AG04449 (cell line): ENCODE measurements around the gene AAK1.
A peak's percentile ranks its signal among the peaks of the same experiment; 100 is the strongest.

Experiments
- CTCF ChIA-PET: fragments of 350-600 bp; formaldehyde crosslinking; extraction: SDS; loops from one replicate; lab custom pipeline; 2021; ENCODE audit warnings: antibody characterized with exemption; lab: Yijun Ruan, JAX
- POLR2A ChIA-PET: fragments of 400-600, 350-600 bp; formaldehyde crosslinking; extraction: SDS; loops from one replicate; lab custom pipeline; 2020; ENCODE audit warnings: antibody characterized with exemption, inconsistent platforms; lab: Yijun Ruan, JAX
- DNase-seq: peaks from one replicate; pipeline ENCODE4 v3.0.0-alpha.2; 2010; ENCODE audit warnings: low read depth, low spot score
- H3K4me3 ChIP-seq: 2 replicates; pipeline ENCODE4 v1.5.1; 2011; ENCODE audit warnings: low read depth, mild to moderate bottlenecking, control low read depth, low read length
- CTCF ChIP-seq: IDR thresholded peaks from one replicate; pipeline ENCODE4 v1.5.1; 2011; ENCODE audit warnings: mild to moderate bottlenecking, moderate library complexity, low read length, control low read depth, inconsistent platforms; ENCODE audit not compliant: insufficient read depth; ENCODE audit errors: missing control alignments

AAK1 gene

GRCh38 chr2:69469375-69469774, 174.2 kb downstream of the AAK1 start:
- no peak for TF ChIP-seq CTCF
- POLR2A ChIA-PET, result no interaction called here
- DNase-seq, result no peak
- no peak overlapping the region for H3K4me3 ChIP-seq
- CTCF ChIA-PET, result interaction anchor here (1.4 kb wide), 1 partner anchor 347 kb away, joined by 3 read pairs; no protein-coding TSS in a partner anchor

- no peak overlapping the region for H3K4me3 ChIP-seq
- no peak for TF ChIP-seq CTCF
- POLR2A ChIA-PET, result no interaction called here
- no peak for DNase-seq
- CTCF ChIA-PET, result no interaction called here
Measured at GRCh38 chr2:69466728-69467127, 176.8 kb downstream of the AAK1 start.

- no peak for DNase-seq
- ChIA-PET CTCF (interaction anchor here (0.6 kb wide), 1 partner anchor 12 kb away, joined by 3 read pairs; no protein-coding TSS in a partner anchor), POLR2A (interaction anchor here (0.8 kb wide), 1 partner anchor 28 kb away, joined by 5 read pairs; the partner anchor contains the start of gene NFU1)
- H3K4me3 ChIP-seq, result no peak overlapping the region
- no peak for TF ChIP-seq CTCF
Measured at GRCh38 chr2:69465513-69466456, 177.8 kb downstream of the AAK1 start.

GRCh38 chr2:69464575-69464974, 179.0 kb downstream of the AAK1 start:
- peak; percentile 9 for DNase-seq
- POLR2A ChIA-PET, result no interaction called here

GRCh38 chr2:69462780-69463179, 180.8 kb downstream of the AAK1 start:
- no peak overlapping the region for H3K4me3 ChIP-seq
- CTCF ChIA-PET, result interaction anchor here (0.9 to 1.4 kb wide), 2 partner anchors 25 to 27 kb away, joined by 3 to 5 read pairs; partner anchors contain the start of gene NFU1
- TF ChIP-seq CTCF, result no peak
- no peak for DNase-seq
- POLR2A ChIA-PET, result no interaction called here

More at GRCh38 chr2:69464575-69464974, 179.0 kb downstream of the AAK1 start:
- H3K4me3 ChIP-seq, result no peak overlapping the region
- no peak for TF ChIP-seq CTCF
- CTCF ChIA-PET, result interaction anchor here (0.6 kb wide), 1 partner anchor 13 kb away, joined by 3 read pairs; no protein-coding TSS in a partner anchor

- no peak for TF ChIP-seq CTCF
- DNase-seq, result no peak
- CTCF ChIA-PET, result interaction anchor here (1.2 kb wide), 1 partner anchor 24 kb away, joined by 6 read pairs; the partner anchor contains the start of gene NFU1
- POLR2A ChIA-PET, result no interaction called here
- H3K4me3 ChIP-seq, result no peak overlapping the region
Measured at GRCh38 chr2:69461404-69461803, 182.1 kb downstream of the AAK1 start.
